Stimulated activated naive CD4-positive, alpha-beta T cell (primary cell): ENCODE measurements around the gene USP7.
A peak's percentile ranks its signal among the peaks of the same experiment; 100 is the strongest.
"Not testable (repeated sequence)": the region's sequence is repeated elsewhere in the genome, so short reads cannot be mapped to it uniquely, and the experiment has no call there.

Source experiments
- DNase-seq, 6 experiments: peaks; one replicate each; lab custom pipeline; 2025; lab: John Stamatoyannopoulos, UW

USP7 gene

GRCh38 chr16:8877894-8878522 is 85.7 kb downstream of the USP7 start:
- no peak for DNase-seq

DNA sequence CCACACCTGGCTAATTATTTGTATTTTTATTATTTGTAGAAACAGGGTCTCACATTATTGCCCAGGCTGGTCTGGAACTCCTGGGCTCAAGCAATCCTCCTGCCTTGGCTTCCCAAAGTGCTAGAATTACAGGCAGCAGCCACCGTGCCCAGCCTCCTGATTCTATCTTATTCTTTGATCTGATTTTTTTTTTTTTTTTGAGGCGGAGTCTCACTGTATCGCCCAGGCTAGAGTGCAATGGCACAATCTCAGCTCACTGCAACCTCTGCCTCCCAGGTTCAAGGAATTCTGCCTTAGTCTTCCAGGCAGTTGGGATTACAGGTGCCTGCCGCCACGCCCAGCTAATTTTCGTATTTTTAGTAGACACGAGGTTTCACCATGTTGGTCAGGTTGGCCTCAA is 88.4 kb downstream of the USP7 start:
- not testable (repeated sequence) for DNase-seq

DNA sequence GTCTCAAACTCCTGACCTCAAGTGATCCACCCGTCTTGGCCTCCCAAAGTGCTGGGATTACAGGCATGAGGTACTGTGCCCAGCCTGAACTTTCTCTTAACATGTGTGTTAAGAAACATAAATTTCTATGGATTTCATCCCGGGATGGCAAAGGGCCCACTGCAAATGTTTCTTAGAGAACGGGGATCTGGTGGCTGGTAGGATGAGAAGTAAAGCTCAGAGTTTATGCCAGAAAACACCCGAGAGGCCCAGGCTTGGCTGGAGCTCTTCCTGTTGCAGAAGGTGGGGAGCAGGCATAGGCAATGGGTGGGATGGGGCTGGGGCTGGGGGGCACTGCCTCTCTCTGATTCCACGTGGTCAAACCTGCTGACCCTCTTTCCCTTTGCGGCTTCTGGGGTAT is 89.3 kb downstream of the USP7 start:
- DNase-seq = no peak

GRCh38 chr16:8873866-8874195 is 89.9 kb downstream of the USP7 start:
- DNase-seq = not testable (repeated sequence)

DNA sequence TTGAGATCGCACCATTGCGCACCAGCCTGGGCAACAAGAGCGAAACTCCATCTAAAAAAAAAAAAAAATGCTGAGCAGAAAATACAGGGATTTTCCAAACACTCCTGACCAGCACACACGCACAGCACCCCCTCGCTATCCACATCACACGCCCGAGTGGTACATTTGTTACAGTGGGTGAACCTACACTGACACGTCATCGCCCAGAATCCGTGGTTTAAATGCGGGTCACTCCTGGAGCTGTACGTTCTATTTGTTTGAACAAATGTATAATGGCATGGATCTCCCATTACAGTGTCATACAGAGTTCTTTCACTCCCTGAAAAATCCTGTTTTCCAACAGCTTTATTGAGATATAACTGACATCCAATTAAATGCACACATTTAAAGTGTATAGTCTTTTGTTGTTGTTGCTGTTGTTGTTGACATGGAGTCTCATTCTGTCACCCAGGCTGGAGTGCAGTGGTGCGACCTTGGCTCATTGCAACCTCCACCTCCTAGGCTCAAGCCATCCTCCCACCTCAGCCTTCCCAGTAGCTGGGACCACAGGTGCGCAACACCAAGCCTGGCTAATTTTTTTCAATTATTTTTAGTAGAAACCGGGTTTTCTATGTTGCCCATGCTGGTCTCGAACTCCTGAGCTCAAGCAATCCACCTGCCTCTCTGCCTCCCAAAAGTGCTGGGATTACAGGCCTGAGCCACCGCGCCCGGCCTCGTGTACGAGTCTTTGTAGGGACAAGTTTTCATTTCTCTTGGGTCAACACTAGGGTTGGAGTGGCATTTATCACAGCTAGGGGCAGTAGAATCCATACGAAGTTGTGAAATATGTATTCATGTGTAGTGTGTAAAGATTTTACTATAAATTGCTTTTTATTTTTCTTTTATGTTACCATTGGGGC is 90.5 kb downstream of the USP7 start:
- no peak for DNase-seq

- DNase-seq = no peak
These were observed 91.6 kb downstream of the USP7 start for GRCh38 chr16:8872071-8872470.

DNA sequence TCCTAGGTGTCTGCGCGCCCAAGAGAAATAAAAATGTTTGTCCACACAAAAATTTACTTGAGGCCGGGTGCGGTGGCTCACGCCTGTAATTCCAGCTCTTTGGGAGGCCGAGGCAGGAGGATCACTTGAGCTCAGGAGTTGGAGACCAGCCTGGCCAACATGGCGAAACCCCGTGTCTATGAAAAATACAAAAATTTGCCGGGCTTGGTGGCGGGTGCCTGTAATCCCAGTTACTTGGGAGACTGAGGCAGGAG is 93.8 kb downstream of the USP7 start:
- DNase-seq = not testable (repeated sequence)

GRCh38 chr16:8869212-8869987 is 94.3 kb downstream of the USP7 start:
- peak in 2 of 6 experiments; percentile 75 to 83 for DNase-seq

- peak; percentile 68 to 88 (median 78) for DNase-seq
These were observed 95.1 kb downstream of the USP7 start, which contains the start of gene CARHSP1 for GRCh38 chr16:8868416-8869211. Gene CARHSP1, minus strand, starts transcription at chr16:8869006. Its CDS starts 9,678 bp downstream, at chr16:8859328.

DNA sequence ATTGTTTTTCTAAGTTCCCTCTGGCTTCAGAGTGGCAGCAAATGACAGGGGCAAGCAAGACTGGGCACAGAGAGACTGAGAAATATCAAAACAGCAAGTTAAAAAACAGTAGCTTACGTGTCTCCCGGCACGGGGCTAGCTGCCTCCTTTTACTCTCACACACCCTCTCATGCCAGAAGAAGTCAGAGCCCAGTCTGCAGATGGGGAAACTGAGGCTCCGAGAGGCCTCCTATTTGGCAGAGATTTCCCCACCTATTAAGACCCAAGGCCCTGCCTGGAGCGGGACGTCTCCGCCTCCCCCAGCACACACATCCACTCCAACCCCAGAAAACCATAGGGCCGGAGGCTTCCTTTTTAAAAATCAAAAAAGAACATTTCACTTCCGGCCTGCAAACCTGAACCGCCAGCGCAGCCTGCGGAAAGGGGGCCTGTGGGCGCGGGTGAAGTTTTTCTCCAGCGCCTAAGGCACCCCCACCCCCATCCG is 95.7 kb downstream of the USP7 start:
- peak in 3 of 6 experiments; percentile 52 to 66 (median 63) for DNase-seq

DNA sequence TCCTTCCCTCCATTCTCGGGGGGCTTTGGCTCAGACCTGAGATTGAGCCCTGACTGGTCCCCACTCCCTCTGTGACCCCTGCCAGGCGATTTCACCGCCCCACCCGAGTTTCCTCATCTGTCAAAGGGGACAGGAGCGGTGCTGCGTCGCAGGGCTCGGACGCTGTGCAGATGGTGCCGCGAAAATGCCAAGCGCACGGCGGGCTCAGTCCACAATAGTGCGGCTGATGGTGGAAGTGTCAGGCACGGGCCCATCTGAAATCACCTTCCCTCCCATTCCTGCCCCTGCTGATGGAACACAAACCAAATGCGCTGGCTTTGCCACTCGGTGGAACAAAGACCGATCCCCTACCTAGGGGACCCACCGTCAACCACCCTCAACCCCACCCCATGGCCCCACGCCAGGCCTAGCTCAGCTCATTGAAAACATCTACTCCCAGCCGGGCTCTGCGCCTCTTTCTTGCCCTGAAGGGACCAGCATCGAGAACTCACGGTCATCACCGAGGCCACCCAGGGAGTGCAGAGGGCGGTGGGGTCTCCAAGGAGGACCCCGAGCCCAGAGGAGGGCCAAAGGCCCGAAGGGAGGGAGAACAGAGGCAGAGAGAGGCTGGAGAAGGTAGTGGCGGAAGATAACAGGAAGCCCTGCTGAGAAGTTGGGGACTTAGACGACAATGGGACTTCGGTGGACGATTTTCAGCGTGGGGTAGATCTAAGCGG is 96.3 kb downstream of the USP7 start:
- peak in 2 of 6 experiments; percentile 30 to 32 for DNase-seq

DNA sequence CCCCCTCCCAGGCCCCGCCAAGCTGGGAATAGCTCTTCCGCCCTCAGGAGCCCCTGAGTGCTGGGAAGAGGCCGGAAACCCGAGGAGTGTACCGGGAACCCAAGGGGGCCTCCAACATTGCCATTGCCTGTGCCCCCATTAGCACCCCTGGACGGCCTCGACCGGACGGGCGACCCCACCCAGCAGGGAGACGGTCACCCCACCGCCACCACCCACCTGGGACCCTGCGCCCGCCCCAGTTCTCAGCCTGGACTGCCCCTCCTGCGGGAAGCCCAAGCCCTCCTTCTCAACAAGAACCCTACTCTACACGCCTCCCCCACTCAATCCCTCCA is 96.9 kb downstream of the USP7 start:
- DNase-seq = no peak

DNA sequence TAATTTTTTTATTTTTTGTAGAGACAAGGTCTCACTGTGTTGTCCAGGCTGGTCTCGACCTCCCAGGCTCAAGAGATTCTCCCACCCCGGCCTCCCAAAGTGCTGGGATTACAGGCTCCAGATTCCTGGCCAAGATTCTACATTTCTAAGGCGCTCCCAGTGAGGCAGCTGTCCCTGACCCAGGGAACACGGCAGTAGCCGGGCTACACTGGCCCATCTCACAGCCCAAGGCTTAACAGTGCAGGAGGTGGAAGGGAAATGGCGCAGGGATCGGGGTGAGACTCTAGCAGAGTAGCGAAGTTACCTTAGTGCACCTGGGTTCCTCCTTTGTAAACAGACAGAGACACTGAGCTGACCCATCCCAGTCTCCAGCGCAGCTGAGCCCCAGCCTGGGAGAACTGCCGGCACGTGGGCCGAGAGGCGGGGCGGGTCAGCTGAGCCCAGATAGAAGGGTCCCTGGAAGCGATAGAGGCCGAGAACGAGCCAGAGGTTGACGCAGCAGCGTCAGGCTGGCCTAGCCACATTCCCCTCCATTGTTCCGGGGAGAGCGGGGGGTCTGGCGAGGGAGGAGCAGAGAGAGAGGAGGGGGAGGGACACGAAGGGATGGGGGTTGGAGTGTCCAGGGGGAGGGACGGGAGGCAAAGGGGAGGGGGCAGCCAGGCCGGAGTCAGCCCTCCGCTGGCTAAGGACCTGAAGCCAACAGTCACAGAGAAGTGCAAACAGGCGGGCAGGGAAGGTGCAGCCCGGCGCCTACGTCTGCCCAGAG is 97.4 kb downstream of the USP7 start:
- DNase-seq = no peak

DNA sequence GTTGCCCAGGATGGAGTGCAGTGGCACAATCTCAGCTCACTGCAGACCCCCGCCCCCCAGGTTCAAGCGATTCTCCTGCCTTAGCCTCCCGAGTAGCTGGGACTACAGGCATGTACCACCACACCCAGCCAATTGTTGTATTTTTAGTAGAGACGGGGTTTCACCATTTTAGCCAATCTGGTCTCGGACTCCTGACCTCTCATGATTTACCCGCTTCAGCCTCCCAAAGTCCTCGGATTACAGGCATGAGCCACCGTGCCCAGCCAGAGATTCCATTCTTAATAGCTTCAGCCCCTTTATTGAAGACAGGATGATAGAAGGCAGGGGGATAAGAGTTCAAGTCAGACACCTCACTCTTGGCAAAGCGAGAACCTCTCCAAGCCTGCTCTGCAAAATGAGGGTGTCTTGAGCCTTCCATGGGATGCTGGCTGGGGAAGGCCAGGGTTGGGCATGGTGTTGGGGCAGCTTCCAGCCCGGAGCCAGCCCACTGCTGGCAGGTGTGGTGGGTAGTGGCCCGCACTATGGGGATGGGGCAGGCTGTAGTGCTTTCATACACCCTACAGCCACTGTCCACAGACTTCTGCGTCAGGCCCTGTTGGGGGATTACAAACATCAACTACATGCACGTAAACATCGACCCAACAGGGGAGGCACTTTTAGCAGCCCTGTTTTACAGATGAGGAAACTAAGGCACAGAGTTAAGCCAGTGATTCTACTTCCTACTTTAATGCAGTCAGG is 98.4 kb downstream of the USP7 start:
- DNase-seq = no peak

DNA sequence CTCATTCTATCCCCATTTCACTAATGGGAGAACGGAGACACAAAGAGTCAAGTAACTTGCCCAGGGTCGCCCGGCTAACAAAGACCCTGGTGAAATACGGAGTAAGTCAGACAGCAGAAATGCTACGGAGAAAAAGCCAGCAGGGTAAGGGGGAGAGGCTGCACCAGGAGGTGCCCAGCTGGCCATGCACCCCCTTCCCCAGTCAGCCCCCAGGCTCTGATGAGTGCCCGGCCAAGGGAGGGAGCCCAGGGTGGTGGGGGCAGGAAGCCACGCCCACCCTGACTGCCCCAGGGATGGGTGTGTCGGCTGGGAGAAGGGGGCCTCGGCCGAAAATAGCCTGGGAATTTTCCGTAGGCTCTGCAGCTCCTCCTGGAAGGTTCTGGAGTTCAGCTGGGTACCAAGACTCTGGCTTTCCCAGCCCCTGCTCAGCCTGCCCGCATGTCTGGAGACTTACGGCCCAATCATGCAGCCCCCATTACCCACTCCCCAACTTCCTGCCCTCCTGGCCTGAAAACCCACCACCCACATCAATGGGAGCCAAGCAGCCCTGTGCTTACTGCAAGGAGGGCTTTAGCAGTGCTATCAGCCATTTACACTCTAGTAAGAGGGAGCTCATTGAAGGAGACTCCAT is 99.1 kb downstream of the USP7 start:
- DNase-seq = no peak

DNA sequence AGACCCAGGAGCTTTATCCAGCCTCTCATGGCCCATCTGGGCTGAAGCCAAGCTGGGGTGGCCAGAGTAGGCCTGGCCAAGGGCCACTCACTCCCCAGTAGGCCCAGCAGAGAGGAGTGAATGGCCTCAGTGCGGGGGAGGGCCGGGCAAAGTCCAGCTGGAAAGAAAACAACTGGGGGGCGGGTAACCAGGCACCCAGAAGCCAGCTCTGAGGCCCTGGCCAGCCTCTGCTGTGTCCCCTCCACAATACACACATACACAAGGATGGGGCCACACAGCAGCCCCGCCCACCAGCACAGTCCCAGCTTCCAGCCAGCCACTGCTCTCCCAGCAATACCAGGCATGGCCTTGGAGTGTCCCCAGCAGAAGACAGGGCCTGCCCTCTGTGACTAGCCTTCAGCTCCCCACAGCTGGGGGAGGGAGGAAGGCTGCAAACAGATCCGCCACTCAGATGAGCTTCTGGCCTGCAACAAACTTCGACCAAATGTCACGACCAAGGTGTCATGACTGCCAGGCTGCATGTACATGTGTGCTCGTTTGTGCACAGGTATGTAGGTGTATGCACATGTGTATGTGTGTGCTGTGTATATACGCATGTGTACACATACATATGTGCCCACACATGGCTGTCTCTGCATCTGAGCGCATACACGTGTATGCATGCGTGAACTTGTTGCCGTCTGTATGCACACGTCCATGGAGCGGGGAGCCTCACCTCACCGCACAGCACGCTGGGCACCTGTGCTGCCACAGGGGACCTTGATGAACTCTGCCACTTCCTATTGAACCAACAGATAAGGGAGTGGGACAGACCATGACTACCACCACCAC is 99.9 kb downstream of the USP7 start:
- DNase-seq = no peak

DNA sequence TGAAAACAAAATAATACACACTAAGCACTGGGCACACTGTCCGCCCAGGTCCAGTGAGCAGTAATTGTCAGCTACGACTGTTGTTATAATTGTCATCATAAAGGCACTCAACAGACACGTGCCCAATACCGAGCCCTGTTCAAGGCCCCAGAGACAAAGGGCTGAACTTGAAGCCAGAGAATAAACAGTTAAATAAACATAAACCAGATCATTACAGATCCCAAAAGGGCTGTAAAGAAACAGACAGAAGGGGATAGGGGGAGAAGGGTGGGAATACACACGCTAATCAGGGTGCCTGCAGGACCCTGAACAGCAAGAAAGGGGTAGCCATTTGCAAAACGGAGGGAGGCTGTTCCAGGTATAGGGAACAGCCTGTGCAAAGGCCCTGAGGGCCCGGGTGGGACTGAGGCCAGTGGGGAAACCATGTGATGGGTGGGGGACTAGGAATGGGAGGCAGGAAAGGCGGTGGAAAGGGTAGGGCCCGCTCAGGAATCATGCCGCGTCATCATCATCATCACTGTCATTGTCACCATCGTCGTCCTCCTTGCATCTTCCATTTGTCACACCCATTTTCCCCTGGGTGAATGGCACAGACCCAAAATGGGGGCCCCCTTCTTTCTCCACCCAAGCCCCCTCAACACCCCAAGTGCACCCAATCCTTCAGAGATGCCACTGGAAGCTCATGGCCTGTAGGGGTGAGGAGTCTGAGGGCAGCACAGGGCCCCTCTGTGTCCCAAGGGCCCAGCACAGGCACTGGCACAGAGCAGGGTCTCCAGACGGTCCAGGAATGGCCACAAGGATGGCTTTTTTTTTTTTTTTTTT is 101.2 kb downstream of the USP7 start:
- DNase-seq = no peak
